Calu3 (cell line): ENCODE measurements around the gene KRABD2.
A peak's percentile ranks its signal among the peaks of the same experiment; 100 is the strongest.
"Not testable (repeated sequence)": the region's sequence is repeated elsewhere in the genome, so short reads cannot be mapped to it uniquely, and the experiment has no call there.

Experiments
- BruUV-seq: library from RNA; stranded (reverse); fragments of 400-500 nt; replicated peaks from 2 replicates; lab custom pipeline; 2021; lab: Mats Ljungman, UMichigan
- CTCF ChIA-PET: fragments of 300-600 bp; sonication (Branson Sonifier 250); formaldehyde crosslinking; loops from one replicate; lab custom pipeline; 2022; ENCODE audit warnings: antibody characterized with exemption; lab: Charles Lee
- DNase-seq: peaks from one replicate; pipeline ENCODE4 v3.0.0; 2022
- H3K27ac Mint-ChIP-seq: one replicate; pipeline ENCODE4 v1.8.0; 2022; ENCODE audit warnings: mixed read lengths; ENCODE audit not compliant: unreplicated experiment
- H3K27me3 Mint-ChIP-seq: one replicate; pipeline ENCODE4 v1.8.0; 2022; ENCODE audit warnings: mixed read lengths; ENCODE audit not compliant: unreplicated experiment
- H3K36me3 Mint-ChIP-seq: one replicate; pipeline ENCODE4 v1.8.0; 2022; ENCODE audit warnings: mild to moderate bottlenecking, moderate library complexity, mixed read lengths; ENCODE audit not compliant: insufficient read depth, unreplicated experiment
- H3K4me1 Mint-ChIP-seq: one replicate; pipeline ENCODE4 v1.8.0; 2022; ENCODE audit warnings: mild to moderate bottlenecking, low read depth, mixed read lengths; ENCODE audit not compliant: unreplicated experiment
- H3K4me3 Mint-ChIP-seq: one replicate; pipeline ENCODE4 v1.8.0; 2022; ENCODE audit warnings: mild to moderate bottlenecking, low read depth, moderate library complexity, mixed read lengths; ENCODE audit not compliant: unreplicated experiment
- H3K9me3 Mint-ChIP-seq: one replicate; pipeline ENCODE4 v1.8.0; 2022; ENCODE audit warnings: low read depth, mixed read lengths; ENCODE audit not compliant: unreplicated experiment
- intact Hi-C: fragments of 100-400 bp; cut with micrococcal nuclease; formaldehyde crosslinking; loops from one replicate; pipeline ENCODE4 v1.10.0; 2022; ENCODE audit not compliant: unreplicated experiment
- TF ChIP-seq, protein P1 (sequence below): fragments of 200-600 bp; IDR thresholded peaks from one replicate; pipeline ENCODE4 v1.8.0; 2022; ENCODE audit warnings: antibody characterized with exemption; ENCODE audit not compliant: unreplicated experiment

Gene KRABD2

DNA sequence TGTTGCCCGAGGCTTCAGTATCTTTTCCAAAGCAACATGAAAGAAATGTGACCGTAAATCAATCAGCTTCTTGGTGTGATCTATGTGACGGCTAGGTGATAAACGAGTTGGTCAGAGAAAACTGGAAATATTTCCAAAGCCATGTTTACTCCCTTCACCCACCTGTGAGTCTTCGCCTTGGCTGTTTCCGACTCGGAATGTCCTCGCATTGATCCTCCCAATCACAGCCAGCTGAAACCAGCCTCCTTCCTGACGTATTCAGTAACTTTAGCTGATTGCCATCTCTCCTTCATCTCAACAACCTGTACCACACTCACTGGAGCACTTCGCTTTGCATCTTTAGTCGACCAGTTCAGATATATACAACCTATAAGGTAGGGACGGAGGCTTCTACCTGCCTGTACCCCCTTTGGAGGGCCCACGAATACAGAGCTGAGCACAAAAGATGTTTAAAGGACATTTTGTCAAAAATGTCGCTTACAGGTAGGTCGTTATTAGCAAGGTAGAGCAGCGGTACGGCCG, 705 bp downstream of the KRABD2 start:
- H3K9me3 Mint-ChIP-seq: no peaks in the 10 kb centered on the region
- H3K27me3 Mint-ChIP-seq: no peaks in the 10 kb centered on the region
- peak overlapping the region; percentile 84 for H3K4me3 Mint-ChIP-seq
- TF ChIP-seq, protein P1, sequence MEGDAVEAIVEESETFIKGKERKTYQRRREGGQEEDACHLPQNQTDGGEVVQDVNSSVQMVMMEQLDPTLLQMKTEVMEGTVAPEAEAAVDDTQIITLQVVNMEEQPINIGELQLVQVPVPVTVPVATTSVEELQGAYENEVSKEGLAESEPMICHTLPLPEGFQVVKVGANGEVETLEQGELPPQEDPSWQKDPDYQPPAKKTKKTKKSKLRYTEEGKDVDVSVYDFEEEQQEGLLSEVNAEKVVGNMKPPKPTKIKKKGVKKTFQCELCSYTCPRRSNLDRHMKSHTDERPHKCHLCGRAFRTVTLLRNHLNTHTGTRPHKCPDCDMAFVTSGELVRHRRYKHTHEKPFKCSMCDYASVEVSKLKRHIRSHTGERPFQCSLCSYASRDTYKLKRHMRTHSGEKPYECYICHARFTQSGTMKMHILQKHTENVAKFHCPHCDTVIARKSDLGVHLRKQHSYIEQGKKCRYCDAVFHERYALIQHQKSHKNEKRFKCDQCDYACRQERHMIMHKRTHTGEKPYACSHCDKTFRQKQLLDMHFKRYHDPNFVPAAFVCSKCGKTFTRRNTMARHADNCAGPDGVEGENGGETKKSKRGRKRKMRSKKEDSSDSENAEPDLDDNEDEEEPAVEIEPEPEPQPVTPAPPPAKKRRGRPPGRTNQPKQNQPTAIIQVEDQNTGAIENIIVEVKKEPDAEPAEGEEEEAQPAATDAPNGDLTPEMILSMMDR: no peak
- peaks cover 11% of the 10 kb centered on the region for H3K4me1 Mint-ChIP-seq
- DNase-seq: peak; percentile 22
- CTCF ChIA-PET: interaction anchor here (0.6 kb wide), 1 partner anchor 152 kb away, joined by 3 read pairs; no protein-coding TSS in a partner anchor
- intact Hi-C loops: no loop called here
- peak overlapping the region; percentile 79 for H3K27ac Mint-ChIP-seq
- no TSS peak for BruUV-seq
- H3K36me3 Mint-ChIP-seq: peaks cover 63% of the 10 kb centered on the region

- H3K4me1 Mint-ChIP-seq, BruUV-seq, intact Hi-C loops, H3K27ac Mint-ChIP-seq, DNase-seq, H3K9me3 Mint-ChIP-seq, H3K27me3 Mint-ChIP-seq, H3K4me3 Mint-ChIP-seq, CTCF ChIA-PET: not testable (repeated sequence)
- H3K36me3 Mint-ChIP-seq: peaks cover 48% of the 10 kb centered on the region
Measured at GRCh38 chr17:8373856-8374255, 2.6 kb downstream of the KRABD2 start.

GRCh38 chr17:8372422-8372821, 4.1 kb downstream of the KRABD2 start:
- no peak overlapping the region for H3K27ac Mint-ChIP-seq
- TF ChIP-seq, protein P1: no peak
- H3K36me3 Mint-ChIP-seq: peaks cover 34% of the 10 kb centered on the region
- no TSS peak for BruUV-seq
- peaks cover 9% of the 10 kb centered on the region for H3K4me1 Mint-ChIP-seq
- H3K9me3 Mint-ChIP-seq: no peaks in the 10 kb centered on the region
- no peak overlapping the region for H3K4me3 Mint-ChIP-seq
- intact Hi-C loops: no loop called here
- H3K27me3 Mint-ChIP-seq: no peaks in the 10 kb centered on the region
- CTCF ChIA-PET: no interaction called here
- no peak for DNase-seq

GRCh38 chr17:8371786-8372185, 4.7 kb downstream of the KRABD2 start:
- no TSS peak for BruUV-seq
- Mint-ChIP-seq H3K27ac (no peak overlapping the region), H3K9me3 (no peaks in the 10 kb centered on the region), H3K4me1 (peaks cover 9% of the 10 kb centered on the region), H3K27me3 (no peaks in the 10 kb centered on the region), H3K4me3 (no peak overlapping the region), H3K36me3 (peaks cover 28% of the 10 kb centered on the region)
- intact Hi-C loops: no loop called here
- CTCF ChIA-PET: no interaction called here
- TF ChIP-seq, protein P1: no peak
- DNase-seq: no peak

GRCh38 chr17:8369944-8370343, 6.6 kb downstream of the KRABD2 start:
- Mint-ChIP-seq H3K36me3 (peaks cover 9% of the 10 kb centered on the region), H3K4me1 (no peaks in the 10 kb centered on the region), H3K27ac (no peak overlapping the region), H3K27me3 (no peaks in the 10 kb centered on the region), H3K4me3 (no peak overlapping the region), H3K9me3 (no peaks in the 10 kb centered on the region)
- DNase-seq: no peak
- intact Hi-C loops: no loop called here
- no TSS peak for BruUV-seq
- CTCF ChIA-PET: no interaction called here
- TF ChIP-seq, protein P1: no peak
